SK-N-SH (cell line): ENCODE measurements around the gene RANBP10. TPM values are rescaled to one million over a fixed set of nuclear protein-coding genes. Genes with fewer than 3 reads are reported as not detected.

ENCODE experiments used
- CTCF ChIA-PET: fragments of 300-600, 350-600 bp; formaldehyde crosslinking; extraction: SDS; loops from one replicate; lab custom pipeline; 2021; lab: Yijun Ruan, JAX
- POLR2A ChIA-PET: fragments of 350-600 bp; sonication (Branson Sonifier 250); formaldehyde crosslinking; extraction: SDS; loops from one replicate; lab custom pipeline; 2020; ENCODE audit warnings: antibody characterized with exemption, inconsistent platforms; lab: Yijun Ruan, JAX
- DNase-seq: peaks from one replicate; pipeline ENCODE4 v3.0.0; 2012
- H2AFZ ChIP-seq: fragments of 200-600 bp; sonication (generic); 2 replicates; pipeline ENCODE4 v1.8.1; 2016; ENCODE audit warnings: antibody characterized with exemption, mild to moderate bottlenecking, low read depth
- H3F3A ChIP-seq: fragments of 200-600 bp; sonication (generic); replicated peaks from 2 replicates; pipeline ENCODE3; 2016; ENCODE audit warnings: antibody characterized with exemption, mild to moderate bottlenecking; ENCODE audit not compliant: insufficient read depth
- H3K27ac ChIP-seq, 2 experiments: fragments of 200-500 bp in 1 of 2; fragments of 200-600 bp in 1 of 2; sonication (Bioruptor generic) in 1 of 2; sonication (generic), shearing (Covaris generic) in 1 of 2; 2 replicates each; pipeline versions ENCODE4 v1.5.1 to v1.6.1; 2014 to 2016; ENCODE audit warnings: low read depth in 2 of 2, inconsistent platforms in 1 of 2, low read length in 1 of 2, mild to moderate bottlenecking in 1 of 2, mixed read lengths in 1 of 2
- H3K27me3 ChIP-seq: fragments of 200-600 bp; sonication (generic), shearing (Covaris generic); 2 replicates; pipeline ENCODE4 v1.6.1; 2016; ENCODE audit warnings: mixed run types; ENCODE audit not compliant: insufficient read depth
- H3K36me3 ChIP-seq, 2 experiments: fragments of 200-500 bp in 1 of 2; fragments of 200-600 bp in 1 of 2; sonication (Bioruptor generic) in 1 of 2; sonication (generic) in 1 of 2; replicated peaks in 1 of 2; 2 replicates each; pipeline versions ENCODE3 to v1.5.1; 2014 to 2016; ENCODE audit warnings: low read length in 1 of 2, mild to moderate bottlenecking in 1 of 2; ENCODE audit not compliant: insufficient read depth in 2 of 2, control insufficient read depth in 1 of 2
- H3K4me1 ChIP-seq, 2 experiments: fragments of 200-500 bp in 1 of 2; fragments of 200-600 bp in 1 of 2; sonication (Bioruptor generic) in 1 of 2; sonication (generic), shearing (Covaris generic) in 1 of 2; 2 replicates each; pipeline versions ENCODE4 v1.5.1 to v1.6.1; 2014 to 2016; ENCODE audit warnings: low read depth in 1 of 2, low read length in 1 of 2, mixed run types in 1 of 2; ENCODE audit not compliant: insufficient read depth in 2 of 2, control insufficient read depth in 1 of 2
- H3K4me2 ChIP-seq: fragments of 200-600 bp; sonication (generic), shearing (Covaris generic); 2 replicates; pipeline ENCODE4 v1.6.1; 2017; ENCODE audit warnings: mixed run types
- H3K4me3 ChIP-seq, 2 experiments: fragments of 200-500 bp in 1 of 2; fragments of 200-600 bp in 1 of 2; sonication (Bioruptor generic) in 1 of 2; sonication (generic), shearing (Covaris generic) in 1 of 2; 2 replicates each; pipeline versions ENCODE4 v1.5.1 to v1.8.1; 2014 to 2016; ENCODE audit warnings: low read depth in 2 of 2, inconsistent platforms in 1 of 2, low read length in 1 of 2, mild to moderate bottlenecking in 1 of 2, mixed read lengths in 1 of 2, moderate library complexity in 1 of 2
- H3K79me2 ChIP-seq: fragments of 200-600 bp; sonication (generic); 2 replicates; pipeline ENCODE4 v1.8.1; 2017; ENCODE audit warnings: mild to moderate bottlenecking; ENCODE audit not compliant: insufficient read depth
- H3K9ac ChIP-seq: fragments of 200-600 bp; sonication (generic); 2 replicates; pipeline ENCODE4 v1.6.1; 2017; ENCODE audit warnings: mixed run types
- H3K9me2 ChIP-seq: fragments of 200-600 bp; sonication (generic); 2 replicates; pipeline ENCODE4 v1.6.1; 2017; ENCODE audit warnings: mixed run types
- H3K9me3 ChIP-seq: fragments of 200-600 bp; sonication (generic); 2 replicates; pipeline ENCODE4 v1.6.1; 2017; ENCODE audit warnings: mixed run types, mild to moderate bottlenecking, moderate library complexity
- H4K20me1 ChIP-seq: fragments of 200-600 bp; sonication (generic); 2 replicates; pipeline ENCODE4 v1.6.1; 2017; ENCODE audit warnings: mild to moderate bottlenecking, mixed run types; ENCODE audit not compliant: insufficient read depth
- CHD2 ChIP-seq: fragments of 150-350 bp; IDR thresholded peaks from 2 replicates; pipeline ENCODE4 v1.6.1; 2018; ENCODE audit warnings: low read length; ENCODE audit not compliant: partially characterized antibody
- ELF1 ChIP-seq: IDR thresholded peaks from 2 replicates; pipeline ENCODE4 v1.4.0; 2012
- EP300 ChIP-seq, 2 experiments: IDR thresholded peaks; 2 replicates each; pipeline versions ENCODE4 v1.4.0 to v1.6.1; 2012; ENCODE audit warnings: borderline replicate concordance in 1 of 2, low read depth in 1 of 2, low read length in 1 of 2
- FOXM1 ChIP-seq: IDR thresholded peaks from 2 replicates; pipeline ENCODE4 v1.4.0; 2012; ENCODE audit warnings: low read depth, mild to moderate bottlenecking
- GATA2 ChIP-seq: sonication (generic); formaldehyde crosslinking; IDR thresholded peaks from 2 replicates; pipeline ENCODE4 v1.5.0; 2020; ENCODE audit warnings: mild to moderate bottlenecking, missing genetic modification reagents
- MEF2A ChIP-seq: IDR thresholded peaks from 2 replicates; pipeline ENCODE4 v1.4.0; 2012; ENCODE audit warnings: low read depth, borderline replicate concordance
- MXI1 ChIP-seq: IDR thresholded peaks from 2 replicates; pipeline ENCODE4 v1.6.1; 2012; ENCODE audit warnings: mild to moderate bottlenecking, low read depth, low read length, improper control_type of control experiment
- NFIC ChIP-seq: IDR thresholded peaks from 2 replicates; pipeline ENCODE4 v1.4.0; 2012; ENCODE audit warnings: borderline replicate concordance
- RAD21 ChIP-seq: IDR thresholded peaks from 2 replicates; pipeline ENCODE4 v1.6.1; 2012; ENCODE audit warnings: mild to moderate bottlenecking, low read length
- RCOR1 ChIP-seq: fragments of 150-350 bp; IDR thresholded peaks from 2 replicates; pipeline ENCODE4 v1.6.1; 2017; ENCODE audit warnings: antibody characterized with exemption, low read length
- SIN3A ChIP-seq: IDR thresholded peaks from 2 replicates; pipeline ENCODE4 v1.6.1; 2012; ENCODE audit warnings: low read depth, mild to moderate bottlenecking, low read length, moderate library complexity, borderline replicate concordance
- SMC3 ChIP-seq: IDR thresholded peaks from 2 replicates; pipeline ENCODE4 v1.6.1; 2012; ENCODE audit warnings: low read depth, low read length, improper control_type of control experiment
- TAF1 ChIP-seq: IDR thresholded peaks from 2 replicates; pipeline ENCODE4 v1.6.1; 2012; ENCODE audit warnings: low read depth, mild to moderate bottlenecking, low read length, moderate library complexity, borderline replicate concordance
- TEAD4 ChIP-seq: IDR thresholded peaks from 2 replicates; pipeline ENCODE4 v1.4.0; 2012; ENCODE audit warnings: mild to moderate bottlenecking, borderline replicate concordance; ENCODE audit not compliant: insufficient read depth
- USF1 ChIP-seq: IDR thresholded peaks from 2 replicates; pipeline ENCODE4 v1.4.0; 2012; ENCODE audit warnings: low read depth, borderline replicate concordance
- ZBTB33 ChIP-seq: IDR thresholded peaks from 2 replicates; pipeline ENCODE4 v1.4.0; 2012; ENCODE audit warnings: low read depth, borderline replicate concordance
- WGBS: methylation state at CpG from one replicate; pipeline ENCODE4 v1.1.6; 2017; ENCODE audit warnings: low lambda C conversion rate; 5-methylcytosine and 5-hydroxymethylcytosine counted together
- polyA plus RNA-seq, 3 experiments: library from polyadenylated mRNA; depleted of rRNA; stranded (reverse); fragments of >200 nt; gene quantifications; 2 replicates each; pipeline ENCODE4 v1.2.3, GENCODE V29; 2012
- TF ChIP-seq, protein P1 (sequence below): IDR thresholded peaks from 2 replicates; pipeline ENCODE4; 2012
- TF ChIP-seq, protein P2 (sequence below): IDR thresholded peaks from 2 replicates; pipeline ENCODE4 v1.4.0; 2012; ENCODE audit warnings: low read depth
- TF ChIP-seq, protein P3 (sequence below): IDR thresholded peaks from 2 replicates; pipeline ENCODE4 v1.6.1; 2012; ENCODE audit warnings: mild to moderate bottlenecking, low read depth, low read length, moderate library complexity

The RANBP10 gene
- polyA plus RNA-seq, 1 of the 3 experiments (the other 2 are of a cell fraction), result 12.1 TPM

- Histone ChIP-seq H3K9ac (no peak overlapping the region), H3K27me3 (no peaks in the 10 kb centered on the region), H3K79me2 (peaks cover 40% of the 10 kb centered on the region), H2AFZ (no peak overlapping the region), H3F3A (no peaks in the 10 kb centered on the region), H3K9me3 (no peaks in the 10 kb centered on the region), H3K4me1 (no peaks in the 10 kb centered on the region; a peak in 1 of 4 replicates), H3K4me2 (no peak overlapping the region), H3K4me3 (no peak overlapping the region), H3K27ac (no peak overlapping the region), H4K20me1 (peaks cover 3% of the 10 kb centered on the region; the same call in 1 of the 2 replicates), H3K9me2 (no peaks in the 10 kb centered on the region), H3K36me3 (peaks cover 0 to 7% of the 10 kb centered on the region in 2 experiments)
- WGBS, result 98% methylated on average over 5 of the region's 5 CpGs
- POLR2A ChIA-PET, result interaction anchor here (0.6 kb wide), 1 partner anchor 99 kb away, joined by 5 read pairs; no protein-coding TSS in a partner anchor
- DNase-seq, result no peak
- CTCF ChIA-PET, result interaction anchor here (0.6 kb wide), 1 partner anchor 272 kb away, joined by 3 read pairs; no protein-coding TSS in a partner anchor
- no peak for TF ChIP-seq TAF1
- no peak for TF ChIP-seq MXI1
- TF ChIP-seq ELF1, result no peak
- TF ChIP-seq, protein P1, sequence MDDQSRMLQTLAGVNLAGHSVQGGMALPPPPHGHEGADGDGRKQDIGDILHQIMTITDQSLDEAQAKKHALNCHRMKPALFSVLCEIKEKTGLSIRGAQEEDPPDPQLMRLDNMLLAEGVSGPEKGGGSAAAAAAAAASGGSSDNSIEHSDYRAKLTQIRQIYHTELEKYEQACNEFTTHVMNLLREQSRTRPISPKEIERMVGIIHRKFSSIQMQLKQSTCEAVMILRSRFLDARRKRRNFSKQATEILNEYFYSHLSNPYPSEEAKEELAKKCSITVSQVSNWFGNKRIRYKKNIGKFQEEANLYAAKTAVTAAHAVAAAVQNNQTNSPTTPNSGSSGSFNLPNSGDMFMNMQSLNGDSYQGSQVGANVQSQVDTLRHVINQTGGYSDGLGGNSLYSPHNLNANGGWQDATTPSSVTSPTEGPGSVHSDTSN, result no peak
- TF ChIP-seq TEAD4, result no peak
- TF ChIP-seq CHD2, result no peak
- TF ChIP-seq, protein P2, sequence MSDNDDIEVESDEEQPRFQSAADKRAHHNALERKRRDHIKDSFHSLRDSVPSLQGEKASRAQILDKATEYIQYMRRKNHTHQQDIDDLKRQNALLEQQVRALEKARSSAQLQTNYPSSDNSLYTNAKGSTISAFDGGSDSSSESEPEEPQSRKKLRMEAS, result no peak
- no peak for TF ChIP-seq SIN3A
- no peak for TF ChIP-seq FOXM1
- no peak for TF ChIP-seq NFIC
- TF ChIP-seq SMC3, result no peak
- no peak for TF ChIP-seq ZBTB33
- no peak for TF ChIP-seq EP300 (IDR thresholded peaks at IDR 0.05; ENCODE audit: borderline replicate concordance in 1 of 2, low read depth in 1 of 2, low read length in 1 of 2)
- TF ChIP-seq GATA2, result no peak
These were observed 19.9 kb downstream of the RANBP10 start for GRCh38 chr16:67786491-67786890.

- H3K27me3 ChIP-seq, result no peaks in the 10 kb centered on the region
- H2AFZ ChIP-seq, result no peak overlapping the region
- no peaks in the 10 kb centered on the region; a peak in 1 of 4 replicates for H3K4me1 ChIP-seq
- H4K20me1 ChIP-seq, result 0 out of 2 replicates have a peak, but pooled peaks cover 9% of the 10 kb centered on the region
- H3K36me3 ChIP-seq, result peaks cover 0 to 7% of the 10 kb centered on the region in 2 experiments
- H3K79me2 ChIP-seq, result peaks cover 35% of the 10 kb centered on the region
- TF ChIP-seq, protein P1, result no peak
- TF ChIP-seq ELF1, result no peak
- TF ChIP-seq MEF2A, result no peak
- TF ChIP-seq, protein P3, sequence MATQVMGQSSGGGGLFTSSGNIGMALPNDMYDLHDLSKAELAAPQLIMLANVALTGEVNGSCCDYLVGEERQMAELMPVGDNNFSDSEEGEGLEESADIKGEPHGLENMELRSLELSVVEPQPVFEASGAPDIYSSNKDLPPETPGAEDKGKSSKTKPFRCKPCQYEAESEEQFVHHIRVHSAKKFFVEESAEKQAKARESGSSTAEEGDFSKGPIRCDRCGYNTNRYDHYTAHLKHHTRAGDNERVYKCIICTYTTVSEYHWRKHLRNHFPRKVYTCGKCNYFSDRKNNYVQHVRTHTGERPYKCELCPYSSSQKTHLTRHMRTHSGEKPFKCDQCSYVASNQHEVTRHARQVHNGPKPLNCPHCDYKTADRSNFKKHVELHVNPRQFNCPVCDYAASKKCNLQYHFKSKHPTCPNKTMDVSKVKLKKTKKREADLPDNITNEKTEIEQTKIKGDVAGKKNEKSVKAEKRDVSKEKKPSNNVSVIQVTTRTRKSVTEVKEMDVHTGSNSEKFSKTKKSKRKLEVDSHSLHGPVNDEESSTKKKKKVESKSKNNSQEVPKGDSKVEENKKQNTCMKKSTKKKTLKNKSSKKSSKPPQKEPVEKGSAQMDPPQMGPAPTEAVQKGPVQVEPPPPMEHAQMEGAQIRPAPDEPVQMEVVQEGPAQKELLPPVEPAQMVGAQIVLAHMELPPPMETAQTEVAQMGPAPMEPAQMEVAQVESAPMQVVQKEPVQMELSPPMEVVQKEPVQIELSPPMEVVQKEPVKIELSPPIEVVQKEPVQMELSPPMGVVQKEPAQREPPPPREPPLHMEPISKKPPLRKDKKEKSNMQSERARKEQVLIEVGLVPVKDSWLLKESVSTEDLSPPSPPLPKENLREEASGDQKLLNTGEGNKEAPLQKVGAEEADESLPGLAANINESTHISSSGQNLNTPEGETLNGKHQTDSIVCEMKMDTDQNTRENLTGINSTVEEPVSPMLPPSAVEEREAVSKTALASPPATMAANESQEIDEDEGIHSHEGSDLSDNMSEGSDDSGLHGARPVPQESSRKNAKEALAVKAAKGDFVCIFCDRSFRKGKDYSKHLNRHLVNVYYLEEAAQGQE, result no peak
- no peak for TF ChIP-seq CHD2
- no peak for TF ChIP-seq USF1
- TF ChIP-seq RCOR1, result no peak
- no peak for TF ChIP-seq RAD21
- TF ChIP-seq TEAD4, result no peak
- no peak overlapping the region for H3K4me3 ChIP-seq
- H3K4me2 ChIP-seq, result no peak overlapping the region
- peaks cover 3% of the 10 kb centered on the region for H3F3A ChIP-seq
- ChIA-PET CTCF (no interaction called here), POLR2A (interaction anchor here (1.0 kb wide), 1 partner anchor 23 kb away, joined by 3 read pairs; the partner anchor contains the start of genes RANBP10 and TSNAXIP1)
- H3K27ac ChIP-seq, result no peak overlapping the region
- no peaks in the 10 kb centered on the region for H3K9me3 ChIP-seq
- no peaks in the 10 kb centered on the region for H3K9me2 ChIP-seq
- DNase-seq, result no peak
- H3K9ac ChIP-seq, result no peak overlapping the region
These were observed 23.0 kb downstream of the RANBP10 start for GRCh38 chr16:67783353-67783725.
